ENCODE data around the gene SLC25A6. TPM values are rescaled to one million over a fixed set of nuclear protein-coding genes. Genes with fewer than 3 reads are reported as not detected.

SLC25A6 gene
- total RNA-seq, 1 experiment from 2014 or later = 553 TPM

GRCh38 chrX:1435241-1435895 lies 43.5 kb upstream of the SLC25A6 start:
- H3K4me3 Mint-ChIP-seq = no peak overlapping the region
- H4K5ac ChIP-seq (ENCODE audit: insufficient read length, low read depth, low read length) = no peak overlapping the region
- H3K4me1 ChIP-seq (ENCODE audit: insufficient read depth, low read length) = no peaks in the 10 kb centered on the region
- H2BK120ac ChIP-seq (ENCODE audit: low read depth, low read length, poor library complexity, severe bottlenecking) = no peak overlapping the region
- H3K9ac ChIP-seq (ENCODE audit: extremely low read depth, insufficient read length, low read length) = no peak overlapping the region
- H4K8ac ChIP-seq (replicated peaks; ENCODE audit: insufficient read length, low read depth, low read length) = no peak overlapping the region
- H3K79me2 ChIP-seq (ENCODE audit: insufficient read depth, low read length) = no peaks in the 10 kb centered on the region
- no peaks in the 10 kb centered on the region for H3K27me3 Mint-ChIP-seq (ENCODE audit: low read depth)
- no peaks in the 10 kb centered on the region for H3K9me3 ChIP-seq (ENCODE audit: control insufficient read depth, low read depth, low read length)
- TF ChIP-seq, protein P1, sequence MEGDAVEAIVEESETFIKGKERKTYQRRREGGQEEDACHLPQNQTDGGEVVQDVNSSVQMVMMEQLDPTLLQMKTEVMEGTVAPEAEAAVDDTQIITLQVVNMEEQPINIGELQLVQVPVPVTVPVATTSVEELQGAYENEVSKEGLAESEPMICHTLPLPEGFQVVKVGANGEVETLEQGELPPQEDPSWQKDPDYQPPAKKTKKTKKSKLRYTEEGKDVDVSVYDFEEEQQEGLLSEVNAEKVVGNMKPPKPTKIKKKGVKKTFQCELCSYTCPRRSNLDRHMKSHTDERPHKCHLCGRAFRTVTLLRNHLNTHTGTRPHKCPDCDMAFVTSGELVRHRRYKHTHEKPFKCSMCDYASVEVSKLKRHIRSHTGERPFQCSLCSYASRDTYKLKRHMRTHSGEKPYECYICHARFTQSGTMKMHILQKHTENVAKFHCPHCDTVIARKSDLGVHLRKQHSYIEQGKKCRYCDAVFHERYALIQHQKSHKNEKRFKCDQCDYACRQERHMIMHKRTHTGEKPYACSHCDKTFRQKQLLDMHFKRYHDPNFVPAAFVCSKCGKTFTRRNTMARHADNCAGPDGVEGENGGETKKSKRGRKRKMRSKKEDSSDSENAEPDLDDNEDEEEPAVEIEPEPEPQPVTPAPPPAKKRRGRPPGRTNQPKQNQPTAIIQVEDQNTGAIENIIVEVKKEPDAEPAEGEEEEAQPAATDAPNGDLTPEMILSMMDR (conservative IDR thresholded peaks at IDR 0.05) = no peak
- H3K56ac ChIP-seq (ENCODE audit: insufficient read length, low read depth, low read length) = no peak overlapping the region
- no peak overlapping the region for H2AFZ ChIP-seq (ENCODE audit: low read length)
- H3K9me3 Mint-ChIP-seq = peaks cover 0 to 2% of the 10 kb centered on the region in 2 experiments; a peak in 3 of 5 replicates
- no peak overlapping the region for H2BK5ac ChIP-seq (ENCODE audit: insufficient read length, low read length)
- no peak overlapping the region; a peak in 1 of 7 replicates for H3K27ac Mint-ChIP-seq
- H2BK12ac ChIP-seq (ENCODE audit: insufficient read length, low read depth, low read length) = no peak overlapping the region
- H2AK5ac ChIP-seq (ENCODE audit: insufficient read length, low read length) = no peak overlapping the region
- no peaks in the 10 kb centered on the region for H3K27me3 ChIP-seq (ENCODE audit: insufficient read depth, low read length)
- no peak overlapping the region for H3T11ph ChIP-seq (ENCODE audit: low read length)
- no CpG with 5 or more reads among the region's 20 CpGs for WGBS (ENCODE audit: extremely low coverage, insufficient read length, low lambda C conversion rate)
- no peak overlapping the region for H3K14ac ChIP-seq (ENCODE audit: insufficient read depth, low read length)
- no peak overlapping the region for H2BK15ac ChIP-seq (ENCODE audit: low read depth, low read length)
- H3K36me3 Mint-ChIP-seq (ENCODE audit: insufficient read depth in 1 of 3, low read depth in 3 of 3) = peaks cover 41 to 68% (median 62%) of the 10 kb centered on the region in 3 experiments; a peak in 6 of 7 replicates
- no peak overlapping the region for H3K18ac ChIP-seq (ENCODE audit: insufficient read length, low read depth, low read length)
- H3K79me1 ChIP-seq (ENCODE audit: insufficient read depth, low read depth, low read length, poor library complexity, severe bottlenecking) = no peaks in the 10 kb centered on the region
- H3K4me2 ChIP-seq (ENCODE audit: insufficient read depth, insufficient read length, low read length) = no peak overlapping the region
- H2BK20ac ChIP-seq (ENCODE audit: low read depth, low read length, poor library complexity, severe bottlenecking) = no peak overlapping the region
- DNase-seq = peak; percentile 24
- H3K23ac ChIP-seq (ENCODE audit: insufficient read length, low read depth, low read length) = no peak overlapping the region
- no peak overlapping the region for H3K27ac ChIP-seq (ENCODE audit: insufficient read length, low read depth, low read length)
- no peaks in the 10 kb centered on the region for H4K20me1 ChIP-seq (ENCODE audit: control insufficient read depth, insufficient read depth, insufficient read length)
- no peaks in the 10 kb centered on the region for H3K23me2 ChIP-seq (ENCODE audit: insufficient read length, low read depth, low read length, poor library complexity, severe bottlenecking)
- no peak overlapping the region for H3K4ac ChIP-seq (ENCODE audit: low read depth, low read length)
- H3K4me1 Mint-ChIP-seq = peaks cover 2 to 12% of the 10 kb centered on the region in 2 experiments; a peak in 2 of 4 replicates
- H4K91ac ChIP-seq (ENCODE audit: insufficient read length, low read depth, low read length) = no peak overlapping the region

Measured in H9 (cell line).